Panc1 (cell line): Measurements from ENCODE around the gene B3GAT3.

Source experiments
- POLR2AphosphoS5 ChIP-seq: IDR thresholded peaks from 2 replicates; pipeline ENCODE4 v1.6.1; 2012; ENCODE audit warnings: mild to moderate bottlenecking, low read depth, low read length, moderate library complexity
- TCF7L2 ChIP-seq: IDR thresholded peaks from 2 replicates; pipeline ENCODE4 v1.6.1; 2011; ENCODE audit warnings: mild to moderate bottlenecking, low read depth, low read length, inconsistent platforms
- TF ChIP-seq, protein P1 (sequence below): fragments of 450-650 bp; IDR thresholded peaks from 2 replicates; pipeline ENCODE4 v1.5.1; 2017; ENCODE audit warnings: mild to moderate bottlenecking

DNA sequence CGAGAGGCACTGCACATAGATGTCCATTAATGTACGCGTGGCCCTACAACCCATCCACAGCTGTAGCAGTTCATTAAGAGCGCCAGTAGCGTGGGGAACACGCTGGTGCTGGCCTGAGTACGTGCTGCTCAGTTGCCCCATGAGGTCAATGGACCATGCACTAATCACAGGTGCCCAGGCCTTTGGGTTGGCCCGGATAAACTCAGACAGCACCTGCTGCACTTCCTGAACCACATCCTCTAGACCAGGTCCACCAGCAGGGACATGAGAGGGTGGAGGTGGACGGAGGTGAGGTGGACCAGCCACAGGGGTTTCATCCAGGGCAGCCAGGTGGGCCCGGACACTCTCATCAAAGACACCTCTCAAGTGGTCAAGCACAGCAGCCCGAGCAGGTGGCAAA is 27.7 kb upstream of the B3GAT3 start:
- TF ChIP-seq, protein P1, sequence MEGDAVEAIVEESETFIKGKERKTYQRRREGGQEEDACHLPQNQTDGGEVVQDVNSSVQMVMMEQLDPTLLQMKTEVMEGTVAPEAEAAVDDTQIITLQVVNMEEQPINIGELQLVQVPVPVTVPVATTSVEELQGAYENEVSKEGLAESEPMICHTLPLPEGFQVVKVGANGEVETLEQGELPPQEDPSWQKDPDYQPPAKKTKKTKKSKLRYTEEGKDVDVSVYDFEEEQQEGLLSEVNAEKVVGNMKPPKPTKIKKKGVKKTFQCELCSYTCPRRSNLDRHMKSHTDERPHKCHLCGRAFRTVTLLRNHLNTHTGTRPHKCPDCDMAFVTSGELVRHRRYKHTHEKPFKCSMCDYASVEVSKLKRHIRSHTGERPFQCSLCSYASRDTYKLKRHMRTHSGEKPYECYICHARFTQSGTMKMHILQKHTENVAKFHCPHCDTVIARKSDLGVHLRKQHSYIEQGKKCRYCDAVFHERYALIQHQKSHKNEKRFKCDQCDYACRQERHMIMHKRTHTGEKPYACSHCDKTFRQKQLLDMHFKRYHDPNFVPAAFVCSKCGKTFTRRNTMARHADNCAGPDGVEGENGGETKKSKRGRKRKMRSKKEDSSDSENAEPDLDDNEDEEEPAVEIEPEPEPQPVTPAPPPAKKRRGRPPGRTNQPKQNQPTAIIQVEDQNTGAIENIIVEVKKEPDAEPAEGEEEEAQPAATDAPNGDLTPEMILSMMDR, result no peak
- no peak for TF ChIP-seq POLR2AphosphoS5
- TF ChIP-seq TCF7L2, result no peak
